GM18870 (cell line): ENCODE data around the gene OR10H3.
"Not testable (repeated sequence)": the region's sequence is repeated elsewhere in the genome, so short reads cannot be mapped to it uniquely, and the experiment has no call there.

Source experiments
- ATAC-seq: cut with Tn5 transposase; IDR thresholded peaks from one replicate; pipeline ENCODE4 v1.9.1; 2021; ENCODE audit warnings: moderate library complexity; ENCODE audit not compliant: unreplicated experiment

OR10H3 gene, protein sequence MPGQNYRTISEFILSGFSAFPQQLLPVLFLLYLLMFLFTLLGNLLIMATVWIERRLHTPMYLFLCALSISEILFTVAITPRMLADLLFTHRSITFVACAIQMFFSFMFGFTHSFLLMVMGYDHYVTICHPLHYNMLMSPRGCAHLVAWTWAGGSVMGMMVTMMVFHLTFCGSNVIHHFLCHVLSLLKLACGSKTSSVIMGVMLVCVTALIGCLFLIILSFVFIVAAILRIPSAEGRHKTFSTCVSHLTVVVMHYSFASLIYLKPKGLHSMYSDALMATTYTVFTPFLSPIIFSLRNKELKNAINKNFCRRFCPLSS

GRCh38 chr19:15737722-15738121, at the start of gene OR10H3:
OR10H3 (plus strand) TSS chr19:15737985; CDS start chr19:15741393, 3,408 bp downstream.
- no peak for ATAC-seq

DNA sequence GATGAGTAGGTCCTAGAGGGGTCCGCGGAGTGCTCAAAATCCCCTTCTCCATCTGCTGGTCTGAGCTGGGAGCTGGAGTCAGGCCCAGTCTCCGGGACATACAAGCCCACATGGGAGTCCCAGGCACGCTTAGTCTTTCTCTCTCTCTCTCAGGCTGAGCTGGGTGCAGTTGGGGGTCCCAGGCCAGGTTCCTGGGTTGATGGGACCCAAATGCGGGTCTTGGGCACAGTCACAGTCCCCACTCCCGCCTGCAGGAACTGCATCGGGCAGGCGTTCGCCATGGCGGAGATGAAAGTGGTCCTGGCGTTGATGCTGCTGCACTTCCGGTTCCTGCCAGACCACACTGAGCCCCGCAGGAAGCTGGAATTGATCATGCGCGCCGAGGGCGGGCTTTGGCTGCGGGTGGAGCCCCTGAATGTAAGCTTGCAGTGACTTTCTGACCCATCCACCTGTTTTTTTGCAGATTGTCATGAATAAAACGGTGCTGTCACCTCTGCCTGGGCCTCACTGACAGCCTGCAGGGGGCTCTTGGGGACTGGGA, 41.1 kb upstream of the OR10H3 start:
- ATAC-seq = no peak

GRCh38 chr19:15701757-15702533, 35.8 kb upstream of the OR10H3 start:
- no peak for ATAC-seq

- no peak for ATAC-seq
Measured at GRCh38 chr19:15702534-15702930, 35.3 kb upstream of the OR10H3 start.

GRCh38 chr19:15714638-15715037, 23.1 kb upstream of the OR10H3 start:
- no peak for ATAC-seq

- ATAC-seq = no peak
Measured at GRCh38 chr19:15715642-15716041, 22.1 kb upstream of the OR10H3 start.

DNA sequence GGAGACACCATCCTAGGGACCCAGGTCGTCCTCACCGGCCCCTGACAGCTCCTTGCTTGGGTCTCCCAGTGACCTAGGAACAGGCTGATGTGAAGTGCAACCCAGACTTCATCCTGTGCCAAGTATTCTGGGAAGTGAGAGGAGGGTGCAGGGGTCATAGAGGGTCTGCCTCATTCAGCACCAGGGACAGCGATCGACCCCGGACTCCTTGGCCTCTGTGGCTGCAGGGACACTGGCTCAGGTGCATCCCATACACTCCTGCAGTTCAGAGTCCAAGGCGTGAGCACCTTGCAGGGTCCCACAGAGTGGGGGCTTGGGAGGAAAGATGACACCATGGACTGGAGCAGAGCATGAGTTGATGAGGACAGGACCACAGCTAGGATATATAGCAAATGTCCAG, 20.0 kb upstream of the OR10H3 start:
- no peak for ATAC-seq

DNA sequence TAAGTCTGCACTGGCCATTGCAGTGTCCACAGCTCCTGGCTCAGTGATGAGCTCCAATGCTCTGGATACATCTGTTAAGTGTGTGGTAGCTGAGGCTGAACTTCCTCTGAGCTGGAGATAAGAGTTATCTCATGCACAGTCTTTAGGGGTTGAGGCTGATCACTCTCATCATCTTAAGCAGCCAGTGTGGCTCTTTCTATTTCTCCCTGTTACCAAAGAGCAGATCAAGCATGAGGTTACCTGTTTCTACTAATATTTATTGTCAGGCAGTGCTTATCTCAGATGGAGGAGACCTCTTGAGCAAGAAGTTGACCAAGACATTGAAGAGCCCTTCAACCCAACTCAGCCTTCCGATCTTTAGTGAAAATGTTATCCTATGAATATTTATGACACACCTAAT, 16.5 kb upstream of the OR10H3 start:
- no peak for ATAC-seq

- ATAC-seq = no peak
Measured at GRCh38 chr19:15722956-15723355, 14.8 kb upstream of the OR10H3 start.

DNA sequence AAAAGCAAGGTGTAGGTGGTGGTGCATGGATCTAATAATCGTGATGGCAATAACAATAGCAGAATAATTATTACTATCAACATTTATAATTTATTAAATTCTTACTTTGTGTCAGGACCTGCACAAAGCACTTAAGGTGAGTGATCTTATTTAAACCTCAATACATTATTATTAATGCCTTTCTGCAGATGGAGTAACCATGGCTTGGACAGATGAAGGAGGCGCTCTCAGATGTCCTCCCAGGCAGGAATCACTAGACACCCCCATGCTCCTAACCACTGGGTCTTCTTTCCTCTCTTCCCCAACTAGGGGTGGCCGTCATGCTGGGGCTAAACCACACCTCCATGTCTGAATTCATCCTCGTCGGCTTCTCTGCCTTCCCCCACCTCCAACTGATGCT, 10.1 kb upstream of the OR10H3 start, which contains the start of gene OR10H2:
OR10H2 (plus strand) TSS at position 301 of the 400 bp plus-strand sequence; CDS start at position 321, 20 bp downstream.
- no peak for ATAC-seq

DNA sequence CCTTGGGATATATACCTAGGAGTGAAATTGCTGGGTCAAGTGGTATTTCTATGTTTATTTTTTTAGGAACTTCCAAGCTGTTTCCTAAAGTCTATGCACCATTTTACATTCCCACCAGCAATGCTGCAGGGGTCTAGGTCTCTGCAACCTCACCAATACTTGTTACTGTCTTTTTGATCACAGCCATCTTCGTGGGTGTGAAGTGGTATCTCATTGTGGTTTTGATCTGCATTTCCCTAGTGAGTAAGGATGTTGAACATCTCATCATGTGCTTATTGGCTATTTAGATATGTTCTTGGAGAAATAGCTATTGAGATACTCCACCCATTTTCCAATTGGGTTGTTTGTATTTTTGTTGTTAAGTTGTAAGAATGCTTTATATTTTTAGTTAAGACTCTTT, 7.2 kb upstream of the OR10H3 start:
- ATAC-seq = no peak

DNA sequence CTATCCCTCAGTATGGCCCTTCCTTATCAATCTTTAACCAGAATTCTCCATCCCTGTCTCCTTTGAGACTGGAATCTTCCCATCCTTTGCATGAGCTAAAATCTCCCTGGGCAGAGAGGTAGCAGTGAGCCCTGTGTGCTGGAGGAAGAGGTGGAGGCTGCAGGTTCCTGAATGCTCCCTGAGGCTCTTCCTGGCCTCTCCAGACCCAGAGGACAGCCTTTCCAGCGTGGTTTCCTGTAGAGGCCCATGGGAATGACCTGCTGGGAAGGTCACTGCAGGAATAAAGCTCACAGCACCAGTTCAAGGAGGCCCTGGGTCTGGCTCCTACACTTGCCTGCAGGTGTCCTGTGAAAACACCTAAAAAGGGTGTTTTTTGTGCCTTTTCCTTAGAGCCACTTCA, 5.4 kb upstream of the OR10H3 start:
- no peak for ATAC-seq

- no peak for ATAC-seq
Measured at GRCh38 chr19:15733895-15734294, 3.9 kb upstream of the OR10H3 start.

GRCh38 chr19:15740785-15741184, 3.0 kb downstream of the OR10H3 start:
- ATAC-seq = no peak

GRCh38 chr19:15748239-15748638, 10.5 kb downstream of the OR10H3 start:
- ATAC-seq = no peak

DNA sequence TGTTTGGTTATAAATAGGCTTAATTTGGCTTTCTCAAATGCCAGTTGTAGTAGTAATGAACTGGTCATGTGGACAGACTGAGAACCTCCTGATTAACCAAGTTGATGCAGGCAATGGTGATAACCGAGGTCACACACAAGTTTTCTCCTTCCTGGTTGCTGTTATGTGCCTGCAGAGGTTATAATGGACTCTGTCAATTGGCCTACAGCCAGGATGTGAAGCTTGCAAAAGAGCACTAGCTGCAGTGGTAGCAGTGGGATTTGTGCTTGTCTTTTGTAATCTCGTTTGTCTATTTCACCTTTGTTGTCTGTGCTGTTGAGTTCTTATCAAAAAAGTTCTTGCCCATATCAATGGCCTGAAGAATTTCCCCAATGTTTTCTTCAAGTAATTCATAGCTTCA, 20.6 kb downstream of the OR10H3 start:
- no peak for ATAC-seq

- ATAC-seq = no peak
Measured at GRCh38 chr19:15759962-15760565, 22.3 kb downstream of the OR10H3 start.

- no peak for ATAC-seq
Measured at GRCh38 chr19:15769586-15769985, 31.8 kb downstream of the OR10H3 start.

DNA sequence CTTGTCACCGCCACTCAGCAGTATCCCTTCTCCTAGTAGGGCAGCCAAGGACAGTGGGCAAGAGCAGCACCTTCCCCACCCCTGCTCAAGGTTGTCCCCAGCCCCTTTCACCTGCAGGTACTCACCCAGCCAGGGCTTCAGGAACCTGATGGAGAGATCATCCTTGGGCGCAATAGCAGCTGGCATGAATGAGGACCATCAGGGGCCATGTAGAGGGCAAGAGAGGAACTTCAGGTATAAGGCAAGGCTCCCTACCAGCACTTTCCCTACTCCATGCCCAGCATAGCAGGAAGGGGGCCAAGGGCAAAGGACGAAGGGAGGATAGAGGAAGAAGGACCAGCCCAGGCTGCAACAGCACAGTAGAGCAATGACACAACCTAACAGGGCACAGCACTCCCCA, 36.4 kb downstream of the OR10H3 start:
- ATAC-seq = not testable (repeated sequence)

- ATAC-seq = no peak
Measured at GRCh38 chr19:15775249-15775648, 37.5 kb downstream of the OR10H3 start.

- no peak for ATAC-seq
Measured at GRCh38 chr19:15776264-15776663, 38.5 kb downstream of the OR10H3 start.
